GM19238 (cell line): ENCODE data around the gene ADGRA1.
"Not testable (repeated sequence)": the region's sequence is repeated elsewhere in the genome, so short reads cannot be mapped to it uniquely, and the experiment has no call there.

Experiments used
- DNase-seq: peaks from one replicate; pipeline ENCODE4 v3.0.0; 2011; ENCODE audit warnings: low spot score; ENCODE audit not compliant: insufficient read length

ADGRA1 gene

DNA sequence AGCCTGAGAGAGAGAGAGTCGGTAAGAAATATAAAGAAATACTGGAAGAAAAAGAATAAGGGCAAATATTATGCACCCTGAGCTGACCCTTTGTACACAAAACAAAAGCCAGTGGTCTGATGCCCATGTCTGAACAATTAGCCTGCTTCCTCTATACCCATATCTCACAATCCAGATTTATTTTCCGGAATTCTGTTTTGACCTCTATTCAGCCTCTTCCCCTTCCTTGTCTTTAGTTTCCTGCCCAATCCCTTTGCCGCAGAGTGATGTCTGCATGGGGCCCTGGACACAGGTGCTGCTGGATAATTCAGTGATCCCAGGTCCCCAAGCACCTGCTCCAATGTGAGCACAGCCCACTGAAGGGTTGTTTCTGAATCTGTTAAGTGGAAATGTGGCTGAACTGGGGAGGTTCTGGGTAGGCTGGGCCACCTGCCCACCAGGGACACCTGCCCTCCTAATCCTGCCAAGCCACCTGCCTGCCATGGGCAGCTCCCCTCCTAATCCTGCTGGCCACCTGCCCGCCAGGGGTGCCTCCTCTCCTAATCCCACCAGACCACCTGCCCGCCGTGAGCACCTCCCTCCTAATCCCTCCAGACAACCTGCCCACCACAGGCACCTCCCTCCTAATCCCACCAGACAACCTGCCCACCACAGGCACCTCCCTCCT, 23.0 kb downstream of the ADGRA1 start:
- DNase-seq: no peak

GRCh38 chr10:133111640-133112039, 23.9 kb downstream of the ADGRA1 start:
- not testable (repeated sequence) for DNase-seq

- no peak for DNase-seq
Measured at GRCh38 chr10:133113146-133113830, 25.6 kb downstream of the ADGRA1 start.

DNA sequence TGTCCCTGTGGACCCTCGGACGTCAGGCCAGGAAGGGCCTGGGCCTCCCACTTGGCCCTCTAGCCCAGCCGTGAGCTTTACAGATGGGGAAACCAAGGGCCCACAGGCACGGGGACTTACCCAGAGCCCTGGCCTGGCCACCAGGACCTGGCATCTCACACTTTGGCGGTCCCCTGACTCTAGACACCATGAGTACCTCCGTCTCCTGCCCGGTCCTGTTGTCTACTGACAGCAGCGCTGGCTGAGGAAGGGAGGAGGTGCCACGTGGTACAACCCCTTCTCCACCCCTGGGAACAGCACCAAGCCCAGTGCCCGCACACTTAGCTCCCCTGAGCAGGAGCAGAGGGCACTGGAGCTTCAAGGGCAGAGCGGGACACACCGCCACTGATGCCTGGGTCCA, 26.1 kb downstream of the ADGRA1 start:
- DNase-seq: no peak

GRCh38 chr10:133114251-133114650, 26.5 kb downstream of the ADGRA1 start:
- no peak for DNase-seq

DNA sequence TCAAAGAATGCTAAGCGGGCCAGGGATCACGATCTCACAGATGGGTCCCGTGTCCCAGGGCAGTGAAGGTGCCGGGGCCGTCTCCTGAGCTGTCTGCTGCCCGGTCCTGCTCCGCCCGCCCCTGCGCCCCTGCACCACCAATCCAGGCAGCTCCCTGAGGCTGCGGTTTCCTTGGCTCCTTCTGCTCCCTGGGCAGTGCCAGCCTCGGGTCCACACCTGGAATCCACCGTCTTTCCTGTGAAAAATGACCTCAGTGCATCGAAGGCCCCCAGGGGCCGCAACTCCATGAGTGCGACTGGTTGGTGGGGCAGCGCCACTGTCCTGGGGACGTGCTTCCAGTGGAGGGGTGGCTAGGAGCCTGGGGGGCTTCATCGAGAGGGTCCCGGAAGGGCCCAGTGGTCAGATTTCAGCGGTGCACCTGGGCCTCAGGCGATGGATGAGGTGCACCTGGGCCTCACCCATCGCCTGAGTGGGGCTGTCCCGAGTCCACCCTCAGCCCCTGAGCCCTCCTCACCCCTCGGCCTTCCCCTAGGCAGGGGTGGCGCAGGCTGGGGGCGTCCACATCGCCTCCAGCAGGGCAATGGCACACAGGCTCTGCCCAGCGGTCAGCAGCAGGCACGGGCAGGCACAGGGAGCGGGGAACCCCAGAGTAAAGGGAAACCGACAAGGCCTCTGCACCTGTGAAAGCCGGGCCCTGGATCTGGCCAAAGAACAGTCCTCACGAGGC, 27.2 kb downstream of the ADGRA1 start:
- DNase-seq: no peak

- no peak for DNase-seq
Measured at GRCh38 chr10:133115453-133115842, 27.7 kb downstream of the ADGRA1 start.

GRCh38 chr10:133115976-133116375, 28.3 kb downstream of the ADGRA1 start:
- no peak for DNase-seq

- DNase-seq: no peak
Measured at GRCh38 chr10:133116455-133116854, 28.7 kb downstream of the ADGRA1 start.

DNA sequence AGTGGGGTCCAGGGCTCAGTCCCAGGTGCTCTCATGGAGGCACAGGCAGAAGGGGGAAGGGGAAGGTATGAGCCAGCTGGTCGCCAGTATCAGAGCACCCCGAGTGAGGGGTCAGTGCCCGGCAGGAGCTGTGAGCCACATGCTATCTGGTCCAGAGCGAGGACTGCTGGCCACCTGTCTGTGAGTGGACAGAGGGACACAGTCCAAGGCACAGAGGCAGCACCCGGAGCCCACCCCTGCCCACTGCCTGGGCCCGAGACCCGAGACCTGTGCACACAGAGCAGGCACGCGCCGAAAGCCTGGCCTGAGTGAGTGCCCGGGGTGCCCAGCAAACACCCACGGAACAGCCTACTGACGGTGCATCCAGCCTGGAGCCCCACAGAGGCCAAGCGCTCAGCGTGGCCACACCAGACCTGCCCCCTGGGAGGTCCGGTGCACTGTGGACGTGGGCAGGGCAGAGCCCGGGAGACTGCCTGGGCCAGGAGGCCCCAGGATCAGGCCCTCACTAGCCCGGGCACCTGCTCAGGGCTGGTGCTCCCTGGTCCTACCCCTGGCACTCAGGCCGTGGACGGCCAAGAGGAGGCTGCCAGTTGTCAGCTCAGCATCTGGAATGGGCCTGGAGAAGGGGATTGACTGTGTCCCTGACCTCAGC, 29.4 kb downstream of the ADGRA1 start:
- no peak for DNase-seq

DNA sequence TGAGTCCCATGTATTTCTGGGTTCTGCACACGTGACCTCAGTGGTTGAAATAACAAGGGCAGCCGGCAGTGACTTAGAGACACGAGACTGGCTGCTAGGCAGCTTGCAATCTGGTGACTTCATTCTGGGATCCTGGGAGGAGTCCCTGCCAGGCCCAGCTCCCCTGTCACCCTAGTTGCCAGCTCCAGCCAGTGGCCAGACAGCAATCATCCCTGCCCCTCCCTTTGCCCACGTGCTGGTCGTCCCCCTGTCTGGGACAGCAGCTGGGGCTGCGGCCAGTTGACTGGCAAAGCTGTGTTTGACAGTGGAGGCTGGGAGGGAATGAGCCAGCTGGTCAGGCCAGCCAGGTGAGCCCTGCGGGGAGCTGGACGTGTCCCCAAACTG, 30.0 kb downstream of the ADGRA1 start:
- DNase-seq: no peak

DNA sequence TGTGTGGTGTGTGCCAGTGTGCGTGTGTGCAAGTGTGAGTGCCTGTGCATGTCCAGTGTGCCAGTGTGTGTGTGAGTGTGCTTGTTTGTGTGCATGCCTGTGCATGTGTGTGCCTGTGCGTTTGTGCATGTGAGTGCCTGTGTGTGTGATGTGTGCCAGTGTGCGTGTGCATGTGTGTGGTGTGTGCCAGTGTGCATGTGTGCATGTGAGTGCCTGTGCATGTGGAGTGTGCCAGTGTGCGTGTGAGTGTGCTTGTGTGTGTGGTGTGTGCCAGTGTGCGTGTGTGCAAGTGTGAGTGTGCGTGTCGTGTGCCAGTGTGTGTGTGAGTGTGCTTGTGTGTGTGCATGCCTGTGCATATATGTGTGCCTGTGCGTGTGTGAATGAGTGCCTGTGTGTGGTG, 33.8 kb downstream of the ADGRA1 start:
- no peak for DNase-seq

- no peak for DNase-seq
Measured at GRCh38 chr10:133122171-133122935, 34.6 kb downstream of the ADGRA1 start.

DNA sequence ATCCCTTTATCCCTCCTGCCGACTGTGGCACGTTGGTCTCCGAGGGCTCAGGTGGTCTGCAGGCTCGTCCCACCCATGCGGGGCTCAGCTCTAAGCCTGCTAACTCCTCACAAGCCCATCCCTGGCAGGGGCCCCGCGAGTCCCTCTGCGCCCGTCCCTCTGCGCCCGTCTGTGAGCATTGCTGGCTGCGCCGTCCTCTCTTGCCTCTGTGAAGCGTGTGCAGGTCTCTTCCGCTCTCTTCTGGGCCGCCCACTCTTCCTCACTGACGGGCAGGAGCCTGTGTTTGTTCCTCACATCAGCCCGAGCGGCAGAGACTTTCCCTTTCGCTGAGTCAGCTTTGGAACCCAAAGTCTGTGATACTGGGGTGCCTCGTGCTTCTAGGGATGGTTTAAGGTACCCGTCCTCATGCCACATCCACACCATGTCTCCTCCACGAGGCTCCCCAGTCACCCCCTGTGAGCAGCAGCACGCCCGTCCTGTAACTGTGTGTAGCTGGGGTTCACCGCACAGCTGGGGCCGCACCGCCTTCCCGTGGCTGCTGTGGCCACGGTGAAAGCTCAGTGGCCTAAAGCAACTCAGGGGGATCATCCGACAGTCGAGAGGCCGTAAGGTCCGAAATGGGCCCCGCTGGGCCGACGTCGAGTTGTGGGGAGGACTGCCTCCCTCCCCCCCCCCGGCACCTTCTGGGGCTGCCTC, 35.5 kb downstream of the ADGRA1 start:
- DNase-seq: no peak

DNA sequence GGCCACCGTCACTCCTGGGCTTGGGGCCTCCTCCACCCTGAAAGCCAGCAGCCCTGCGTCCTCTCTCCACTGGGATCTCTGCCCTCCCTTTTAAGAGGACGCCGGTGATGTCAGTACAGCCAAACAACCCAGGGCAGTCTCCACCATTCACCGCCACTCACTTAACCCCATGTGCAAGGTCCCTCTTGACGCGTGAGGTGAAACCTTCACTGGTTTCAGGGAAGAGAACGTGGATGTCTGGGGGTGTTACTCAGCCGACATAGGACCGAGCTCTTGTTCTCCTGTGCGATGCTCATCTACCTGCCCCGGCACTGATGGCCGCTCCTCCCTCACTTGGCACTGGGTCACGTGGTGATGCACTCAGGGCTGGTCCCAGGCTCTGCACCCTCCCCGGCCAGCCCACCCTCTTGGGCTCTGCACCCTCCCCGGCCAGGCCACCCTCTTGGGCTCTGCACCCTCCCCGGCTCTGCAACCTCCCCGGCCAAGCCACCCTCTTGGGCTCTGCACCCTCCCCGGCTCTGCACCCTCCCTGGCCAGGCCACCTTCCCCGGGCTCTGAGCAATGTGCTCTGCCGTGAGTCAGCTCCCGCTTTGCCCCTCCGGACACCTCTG, 36.1 kb downstream of the ADGRA1 start:
- no peak for DNase-seq

- no peak for DNase-seq
Measured at GRCh38 chr10:133124357-133125211, 36.9 kb downstream of the ADGRA1 start.

DNA sequence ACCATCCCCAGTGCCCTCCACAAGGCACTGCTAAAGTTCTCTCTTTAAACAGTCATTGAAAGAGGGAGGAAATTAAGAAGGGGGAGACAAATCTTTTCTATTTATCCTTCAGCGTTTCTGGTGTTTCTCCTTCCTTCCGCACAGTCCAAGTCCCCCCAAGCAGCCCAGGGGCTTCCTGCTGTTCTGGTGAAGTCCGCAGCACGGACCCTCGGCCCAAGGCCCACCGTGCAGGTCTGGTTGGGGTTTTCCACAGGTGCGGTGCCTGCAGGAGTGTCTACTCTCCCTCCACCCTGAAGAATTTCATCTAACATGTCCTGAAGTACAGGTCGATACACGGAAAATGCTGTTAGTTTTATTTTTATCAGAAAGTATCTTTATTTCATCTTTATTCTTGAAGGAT, 38.2 kb downstream of the ADGRA1 start:
- DNase-seq: no peak

DNA sequence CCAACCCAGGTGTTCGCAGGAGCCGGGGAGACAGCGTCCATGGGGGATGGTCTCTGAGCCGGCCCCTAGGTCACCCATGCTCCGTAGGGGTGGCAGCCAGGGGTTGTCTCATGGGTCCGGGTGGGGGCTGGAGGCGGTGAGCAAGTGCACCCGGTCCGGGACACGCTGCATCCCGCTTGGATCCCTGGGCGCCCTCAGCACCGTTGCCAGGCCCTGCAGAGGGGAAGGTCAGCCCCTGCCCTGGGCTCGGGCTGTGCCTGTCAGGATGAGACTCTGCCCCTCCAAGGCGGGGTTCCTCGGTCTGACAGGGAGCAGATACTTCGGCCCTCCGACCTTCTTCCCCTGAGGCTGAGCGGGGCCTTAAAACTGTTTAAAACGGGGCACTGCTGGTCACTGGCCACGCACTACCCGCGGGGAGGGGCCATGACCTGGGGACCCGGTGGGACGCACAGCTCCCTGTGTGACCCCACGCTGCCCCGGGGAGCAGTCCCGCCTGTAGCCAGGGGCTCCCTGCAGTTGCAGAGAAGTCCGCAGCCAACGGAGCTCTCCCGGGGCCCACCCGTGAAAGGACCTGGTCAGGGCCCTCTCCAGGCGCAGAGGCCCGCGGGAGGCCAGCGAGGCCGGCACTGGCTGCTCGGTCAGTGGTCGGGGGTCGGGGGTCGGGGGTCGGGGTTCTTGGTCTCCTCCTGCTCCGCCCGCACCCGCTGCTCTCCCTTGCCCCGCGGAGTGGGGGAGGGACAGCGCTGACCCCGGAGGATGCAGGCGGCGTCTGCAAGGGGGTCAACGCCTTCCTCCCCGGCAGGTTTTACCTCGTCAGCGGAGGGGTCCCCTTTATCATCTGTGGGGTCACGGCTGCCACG, 38.9 kb downstream of the ADGRA1 start:
- DNase-seq: no peak
